H1 (cell line): Measurements from ENCODE around the gene RAB11A. TPM values are rescaled to one million over a fixed set of nuclear protein-coding genes. Genes with fewer than 3 reads are reported as not detected.

Experiments
- CTCF ChIA-PET: fragments of 300-600 bp; sonication (Branson Sonifier 250); formaldehyde crosslinking; loops from one replicate; lab custom pipeline; 2021; ENCODE audit not compliant: partially characterized antibody; lab: Charles Lee
- POLR2A ChIA-PET: fragments of 300-600 bp; sonication (Branson Sonifier 250); formaldehyde crosslinking; loops from one replicate; lab custom pipeline; 2021; ENCODE audit warnings: inconsistent platforms; ENCODE audit not compliant: partially characterized antibody; lab: Charles Lee
- DNase-seq, 2 experiments: peaks; one replicate each; pipeline versions ENCODE4 v3.0.0 to v3.0.0-alpha.2; 2010 to 2022; ENCODE audit warnings: low spot score in 2 of 2, low read depth in 1 of 2, mixed read lengths in 1 of 2
- FAIRE-seq: peaks from 2 replicates; lab custom pipeline; 2011; peaks lifted over from hg19 to GRCh38; lab: Jason Lieb, UNC
- H2AFZ ChIP-seq: 2 replicates; pipeline ENCODE4 v1.8.1; 2012; ENCODE audit warnings: low read length, inconsistent platforms
- H2AK5ac ChIP-seq: 2 replicates; pipeline ENCODE4 v1.6.1; 2013; ENCODE audit warnings: low read depth, low read length
- H2BK120ac ChIP-seq: replicated peaks from 2 replicates; pipeline ENCODE3; 2013; ENCODE audit warnings: low read depth, low read length, inconsistent platforms
- H2BK12ac ChIP-seq: 2 replicates; pipeline ENCODE4 v1.6.1; 2013; ENCODE audit warnings: low read depth, low read length
- H2BK15ac ChIP-seq: 2 replicates; pipeline ENCODE4 v1.6.1; 2013; ENCODE audit warnings: low read length
- H2BK20ac ChIP-seq: 2 replicates; pipeline ENCODE4 v1.6.1; 2013; ENCODE audit warnings: low read length
- H2BK5ac ChIP-seq: 2 replicates; pipeline ENCODE4 v1.6.1; 2013; ENCODE audit warnings: low read depth, low read length
- H3K14ac ChIP-seq: 2 replicates; pipeline ENCODE4 v1.6.1; 2013; ENCODE audit warnings: inconsistent platforms; ENCODE audit not compliant: insufficient read length
- H3K18ac ChIP-seq: 2 replicates; pipeline ENCODE4 v1.6.1; 2013; ENCODE audit warnings: low read length; ENCODE audit errors: extremely low read depth
- H3K23ac ChIP-seq: 2 replicates; pipeline ENCODE4 v1.6.1; 2013; ENCODE audit warnings: inconsistent platforms; ENCODE audit not compliant: insufficient read length
- H3K23me2 ChIP-seq: 2 replicates; pipeline ENCODE4 v1.6.1; 2013; ENCODE audit warnings: low read depth, low read length
- H3K27ac ChIP-seq: 2 replicates; pipeline ENCODE4 v1.6.1; 2011; ENCODE audit warnings: low read depth, low read length, inconsistent platforms
- H3K27me3 ChIP-seq, 4 experiments: replicated peaks in 1 of 4; 1 replicate in 1 of 4; 2 replicates in 3 of 4; pipeline versions ENCODE4 v1.6.1 to v1.8.1; 2011 to 2013; ENCODE audit warnings: low read length in 3 of 4, mild to moderate bottlenecking in 3 of 4, inconsistent platforms in 2 of 4, mixed read lengths in 2 of 4, moderate library complexity in 1 of 4; ENCODE audit not compliant: control insufficient read depth in 3 of 4, insufficient read depth in 3 of 4; ENCODE audit errors: extremely low read depth in 1 of 4
- H3K36me3 ChIP-seq, 4 experiments: 2 replicates each; pipeline versions ENCODE4 v1.6.1 to v1.8.1; 2011 to 2013; ENCODE audit warnings: mild to moderate bottlenecking in 4 of 4, low read length in 3 of 4, moderate library complexity in 2 of 4, control low read depth in 1 of 4, inconsistent platforms in 1 of 4; ENCODE audit not compliant: insufficient read depth in 4 of 4, control insufficient read depth in 2 of 4
- H3K4ac ChIP-seq: replicated peaks from 2 replicates; pipeline ENCODE3; 2013; ENCODE audit warnings: low read length, low read depth, mixed read lengths, inconsistent platforms; ENCODE audit not compliant: insufficient read length
- H3K4me1 ChIP-seq, 4 experiments: replicated peaks in 1 of 4; 1 replicate in 1 of 4; 2 replicates in 3 of 4; pipeline versions ENCODE4 v1.6.1 to v1.8.1; 2011 to 2013; ENCODE audit warnings: low read length in 3 of 4, inconsistent platforms in 2 of 4, mixed read lengths in 1 of 4; ENCODE audit not compliant: insufficient read depth in 4 of 4, control insufficient read depth in 3 of 4
- H3K4me2 ChIP-seq, 2 experiments: 2 replicates each; pipeline versions ENCODE4 v1.6.1 to v1.8.1; 2011 to 2013; ENCODE audit warnings: low read depth in 2 of 2, low read length in 2 of 2, control low read depth in 1 of 2, inconsistent platforms in 1 of 2, mild to moderate bottlenecking in 1 of 2; ENCODE audit not compliant: insufficient read depth in 1 of 2
- H3K4me3 ChIP-seq, 4 experiments: fragments of 200-600, 300-600 bp in 1 of 4; sonication (generic), shearing (Covaris generic), sonication (Bioruptor Twin) in 1 of 4; 2 replicates each; pipeline versions ENCODE4 v1.5.1 to v1.8.1; 2011 to 2016; ENCODE audit warnings: low read length in 4 of 4, low read depth in 3 of 4, control low read depth in 2 of 4, inconsistent platforms in 2 of 4, mild to moderate bottlenecking in 2 of 4, mixed read lengths in 1 of 4, moderate library complexity in 1 of 4; ENCODE audit not compliant: insufficient read depth in 2 of 4; ENCODE audit errors: extremely low read depth in 1 of 4
- H3K56ac ChIP-seq: replicated peaks from 2 replicates; pipeline ENCODE3; 2013; ENCODE audit warnings: low read depth, mild to moderate bottlenecking, mixed read lengths, low read length, inconsistent platforms; ENCODE audit not compliant: insufficient read length
- H3K79me1 ChIP-seq: 2 replicates; pipeline ENCODE4 v1.6.1; 2013; ENCODE audit warnings: low read depth, low read length, control low read depth
- H3K79me2 ChIP-seq, 2 experiments: 2 replicates each; pipeline versions ENCODE4 v1.6.1 to v1.8.1; 2012 to 2013; ENCODE audit warnings: low read length in 2 of 2, mild to moderate bottlenecking in 2 of 2, inconsistent platforms in 1 of 2; ENCODE audit not compliant: insufficient read depth in 2 of 2, control insufficient read depth in 1 of 2
- H3K9ac ChIP-seq, 4 experiments: replicated peaks in 1 of 4; 1 replicate in 1 of 4; 2 replicates in 3 of 4; pipeline versions ENCODE4 v1.6.1 to v1.8.1; 2011 to 2013; ENCODE audit warnings: low read depth in 3 of 4, low read length in 3 of 4, control low read depth in 2 of 4, mild to moderate bottlenecking in 2 of 4, moderate library complexity in 2 of 4, inconsistent platforms in 1 of 4; ENCODE audit errors: extremely low read depth in 1 of 4
- H3K9me3 ChIP-seq, 2 experiments: 2 replicates each; pipeline versions ENCODE4 v1.6.1 to v1.8.1; 2012 to 2013; ENCODE audit warnings: mild to moderate bottlenecking in 2 of 2, moderate library complexity in 2 of 2, control low read depth in 1 of 2, inconsistent platforms in 1 of 2, low read depth in 1 of 2, low read length in 1 of 2, mixed read lengths in 1 of 2; ENCODE audit not compliant: insufficient read depth in 2 of 2
- H4K20me1 ChIP-seq, 2 experiments: replicated peaks in 1 of 2; 2 replicates each; pipeline versions ENCODE3 to v1.8.1; 2011 to 2013; ENCODE audit warnings: inconsistent platforms in 2 of 2, low read length in 2 of 2, mild to moderate bottlenecking in 1 of 2; ENCODE audit not compliant: insufficient read depth in 2 of 2, control insufficient read depth in 1 of 2
- H4K5ac ChIP-seq: 2 replicates; pipeline ENCODE4 v1.6.1; 2013; ENCODE audit warnings: low read length, low read depth, mixed read lengths, inconsistent platforms; ENCODE audit not compliant: insufficient read length
- H4K8ac ChIP-seq: 2 replicates; pipeline ENCODE4 v1.8.0; 2013; ENCODE audit warnings: mild to moderate bottlenecking, moderate library complexity, low read length, inconsistent platforms; ENCODE audit not compliant: insufficient read depth; ENCODE audit errors: extremely low read depth
- H4K91ac ChIP-seq: replicated peaks from 2 replicates; pipeline ENCODE3; 2013; ENCODE audit warnings: low read length, mixed read lengths, inconsistent platforms; ENCODE audit not compliant: insufficient read length
- CTBP2 ChIP-seq: IDR thresholded peaks from 2 replicates; pipeline ENCODE4 v1.7.0; 2011; ENCODE audit warnings: borderline replicate concordance, mild to moderate bottlenecking, moderate library complexity, mixed read lengths, low read length; ENCODE audit not compliant: insufficient read depth, insufficient read length
- EZH2 ChIP-seq: fragments of 200-600 bp; sonication (generic); IDR thresholded peaks from 2 replicates; pipeline ENCODE4 v1.7.1; 2012; ENCODE audit warnings: low read depth, mild to moderate bottlenecking, moderate library complexity, low read length, inconsistent platforms; ENCODE audit not compliant: severe bottlenecking
- GTF2F1 ChIP-seq: IDR thresholded peaks from 2 replicates; pipeline ENCODE4 v1.6.1; 2012; ENCODE audit warnings: low read depth, low read length, improper control_type of control experiment, borderline replicate concordance
- HDAC2 ChIP-seq, 2 experiments: fragments of 300-600 bp in 1 of 2; sonication (generic) in 1 of 2; IDR thresholded peaks; 2 replicates each; pipeline ENCODE4 v1.6.1; 2011 to 2012; ENCODE audit warnings: low read depth in 2 of 2, low read length in 2 of 2, mild to moderate bottlenecking in 2 of 2, moderate library complexity in 2 of 2, borderline replicate concordance in 1 of 2, inconsistent platforms in 1 of 2
- NRF1 ChIP-seq: IDR thresholded peaks from 2 replicates; pipeline ENCODE4 v1.6.1; 2011; ENCODE audit warnings: mild to moderate bottlenecking, low read depth, low read length, improper control_type of control experiment
- SP1 ChIP-seq: IDR thresholded peaks from 2 replicates; pipeline ENCODE4 v1.6.1; 2011; ENCODE audit warnings: low read depth, low read length
- SP4 ChIP-seq: IDR thresholded peaks from 2 replicates; pipeline ENCODE4 v1.6.1; 2012; ENCODE audit warnings: low read length, inconsistent platforms
- TAF7 ChIP-seq: optimal IDR thresholded peaks from 2 replicates; pipeline ENCODE3; 2011; ENCODE audit warnings: low read depth, mild to moderate bottlenecking, inconsistent platforms, low read length, moderate library complexity, borderline replicate concordance
- TCF12 ChIP-seq: IDR thresholded peaks from 2 replicates; pipeline ENCODE4 v1.6.1; 2011; ENCODE audit warnings: low read depth, mild to moderate bottlenecking, low read length
- YY1 ChIP-seq: IDR thresholded peaks from 2 replicates; pipeline ENCODE4 v1.6.1; 2011; ENCODE audit warnings: low read depth, mild to moderate bottlenecking, low read length
- polyA plus RNA-seq, 7 experiments: library from polyadenylated mRNA; depleted of rRNA in 3 of 7; stranded (reverse) in 5 of 7; unstranded in 2 of 7; fragments of >200 nt in 5 of 7; fragments of 200-250 nt in 2 of 7; gene quantifications; 1 replicate in 5 of 7; 2 replicates in 1 of 7; 4 replicates in 1 of 7; pipeline versions ENCODE4 v1.2.1 to v1.2.3, GENCODE V29; 2011 to 2013; ENCODE audit warnings: missing spikeins in 2 of 7, mixed read lengths in 2 of 7
- total RNA-seq: library from RNA; stranded (reverse); fragmentation: NEBNext Ultra II Directional; extraction: Animal tissue kit (Norgen Biotek cat#: 25700); gene quantifications from 2 replicates; pipeline ENCODE4 v1.2.1, GENCODE V29; 2021
- TF ChIP-seq, protein P1 (sequence below): IDR thresholded peaks from 2 replicates; pipeline ENCODE4 v1.6.1; 2011; ENCODE audit warnings: low read length, improper control_type of control experiment
- TF ChIP-seq, protein P2 (sequence below): IDR thresholded peaks from 2 replicates; pipeline ENCODE4 v1.6.1; 2012; ENCODE audit warnings: inconsistent platforms

Gene RAB11A
- total and polyA plus RNA-seq, 2 of the 8 experiments (the other 6 are each of a cell fraction or from before 2014, with no cell fraction given): 211 to 254 TPM

DNA sequence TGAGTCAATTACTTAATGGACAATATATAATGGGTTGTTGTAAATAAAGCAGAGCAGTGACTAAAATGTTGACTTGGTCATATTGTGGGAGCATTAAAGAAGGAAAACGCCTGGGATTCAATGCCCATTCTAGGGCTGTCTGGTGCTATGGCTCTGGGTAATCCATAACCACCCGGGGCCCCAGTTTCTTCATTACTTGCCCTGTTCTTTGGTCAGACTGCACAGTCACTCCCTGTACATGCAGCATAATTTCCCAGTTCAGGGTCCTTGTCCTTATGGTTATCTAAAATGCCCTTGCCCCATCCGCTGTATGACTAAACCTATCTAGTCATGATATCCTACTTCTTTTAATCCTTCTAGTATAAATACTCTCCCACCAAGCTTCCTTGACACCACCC is 49.7 kb upstream of the RAB11A start (continued):
- no peak for TF ChIP-seq CTBP2

DNA sequence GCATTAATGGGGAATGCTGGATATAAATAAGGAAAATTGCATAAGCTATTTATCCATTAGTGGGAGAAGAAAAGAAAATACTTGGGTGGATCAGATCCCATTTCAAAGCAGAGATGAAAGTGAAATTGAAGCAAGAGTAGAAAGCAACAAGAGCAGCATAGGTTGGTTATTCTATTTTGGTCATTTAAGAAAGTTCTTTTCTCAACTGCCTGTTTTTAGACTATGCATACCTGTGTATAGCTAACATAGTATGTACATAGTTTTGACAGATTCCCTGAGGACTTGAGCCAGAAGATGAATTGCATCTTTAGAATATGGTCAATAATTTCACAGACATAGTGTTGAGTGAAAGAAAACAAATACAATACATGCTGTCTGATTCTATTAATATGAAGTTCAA is 48.2 kb upstream of the RAB11A start:
- Histone ChIP-seq H4K5ac (no peak overlapping the region), H3K18ac (no peak overlapping the region), H2BK5ac (no peak overlapping the region), H4K91ac (no peak overlapping the region), H2BK20ac (no peak overlapping the region), H3K27me3 (no peaks in the 10 kb centered on the region), H4K8ac (no peak overlapping the region), H3K9me3 (no peaks in the 10 kb centered on the region), H2AFZ (no peak overlapping the region), H3K23ac (no peak overlapping the region), H2BK120ac (no peak overlapping the region), H3K4me2 (no peak overlapping the region), H3K79me2 (no peaks in the 10 kb centered on the region), H3K9ac (no peak overlapping the region), H2BK15ac (no peak overlapping the region), H3K79me1 (no peaks in the 10 kb centered on the region), H3K4me3 (no peak overlapping the region), H3K4ac (no peak overlapping the region), H3K56ac (no peak overlapping the region), H3K23me2 (no peaks in the 10 kb centered on the region), H4K20me1 (no peaks in the 10 kb centered on the region), H3K36me3 (no peaks in the 10 kb centered on the region), H3K14ac (no peak overlapping the region), H2AK5ac (no peak overlapping the region), H3K27ac (no peak overlapping the region), H2BK12ac (no peak overlapping the region), H3K4me1 (no peaks in the 10 kb centered on the region)
- DNase-seq (no peak), FAIRE-seq (no peak)
- ChIA-PET POLR2A (no interaction called here), CTCF (interaction anchor here (0.6 to 4.0 kb wide), 6 partner anchors 12 to 182 kb away, joined by 3 to 28 read pairs (median 4); no protein-coding TSS in a partner anchor)
- TF ChIP-seq HDAC2 (IDR thresholded peaks at IDR 0.05; ENCODE audit: borderline replicate concordance in 1 of 2, low read depth in 2 of 2, low read length in 2 of 2) (no peak), SP1 (no peak), TCF12 (no peak), CTBP2 (no peak), SP4 (no peak), EZH2 (no peak), NRF1 (no peak), TAF7 (no peak), YY1 (no peak), GTF2F1 (no peak)
- TF ChIP-seq, protein P1, sequence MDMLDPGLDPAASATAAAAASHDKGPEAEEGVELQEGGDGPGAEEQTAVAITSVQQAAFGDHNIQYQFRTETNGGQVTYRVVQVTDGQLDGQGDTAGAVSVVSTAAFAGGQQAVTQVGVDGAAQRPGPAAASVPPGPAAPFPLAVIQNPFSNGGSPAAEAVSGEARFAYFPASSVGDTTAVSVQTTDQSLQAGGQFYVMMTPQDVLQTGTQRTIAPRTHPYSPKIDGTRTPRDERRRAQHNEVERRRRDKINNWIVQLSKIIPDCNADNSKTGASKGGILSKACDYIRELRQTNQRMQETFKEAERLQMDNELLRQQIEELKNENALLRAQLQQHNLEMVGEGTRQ: no peak
- TF ChIP-seq, protein P2, sequence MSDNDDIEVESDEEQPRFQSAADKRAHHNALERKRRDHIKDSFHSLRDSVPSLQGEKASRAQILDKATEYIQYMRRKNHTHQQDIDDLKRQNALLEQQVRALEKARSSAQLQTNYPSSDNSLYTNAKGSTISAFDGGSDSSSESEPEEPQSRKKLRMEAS: no peak
